WERI-Rb-1 (cell line): Measurements from ENCODE around the gene PEMT.
A peak's percentile ranks its signal among the peaks of the same experiment; 100 is the strongest.

Source experiments
- DNase-seq: peaks from one replicate; pipeline ENCODE4 v3.0.0-alpha.2; 2020
- H3K27ac ChIP-seq: fragments of 250-450 bp; sonication (Bioruptor Pico); 2 replicates; pipeline ENCODE4 v1.5.1; 2020; ENCODE audit warnings: mild to moderate bottlenecking, moderate library complexity
- H3K27me3 ChIP-seq: fragments of 250-450 bp; sonication (Bioruptor Pico); 2 replicates; pipeline ENCODE4 v1.5.1; 2021; ENCODE audit warnings: mild to moderate bottlenecking, low read depth, moderate library complexity; ENCODE audit not compliant: insufficient read depth, severe bottlenecking
- H3K36me3 ChIP-seq: fragments of 250-450 bp; sonication (Bioruptor Pico); 2 replicates; pipeline ENCODE4 v1.5.1; 2020; ENCODE audit warnings: mild to moderate bottlenecking, moderate library complexity
- H3K4me3 ChIP-seq: 2 replicates; pipeline ENCODE4 v1.5.1; 2011; ENCODE audit warnings: low read depth, mild to moderate bottlenecking, control low read depth, low read length
- H3K9me3 ChIP-seq: fragments of 250-450 bp; sonication (Bioruptor Pico); 2 replicates; pipeline ENCODE4 v1.5.1; 2021; ENCODE audit warnings: mild to moderate bottlenecking, moderate library complexity; ENCODE audit not compliant: severe bottlenecking
- TF ChIP-seq, protein P1 (sequence below): IDR thresholded peaks from 2 replicates; pipeline ENCODE4 v1.5.1; 2011; ENCODE audit warnings: low read depth, mild to moderate bottlenecking, control low read depth, inconsistent platforms, low read length

PEMT gene

DNA sequence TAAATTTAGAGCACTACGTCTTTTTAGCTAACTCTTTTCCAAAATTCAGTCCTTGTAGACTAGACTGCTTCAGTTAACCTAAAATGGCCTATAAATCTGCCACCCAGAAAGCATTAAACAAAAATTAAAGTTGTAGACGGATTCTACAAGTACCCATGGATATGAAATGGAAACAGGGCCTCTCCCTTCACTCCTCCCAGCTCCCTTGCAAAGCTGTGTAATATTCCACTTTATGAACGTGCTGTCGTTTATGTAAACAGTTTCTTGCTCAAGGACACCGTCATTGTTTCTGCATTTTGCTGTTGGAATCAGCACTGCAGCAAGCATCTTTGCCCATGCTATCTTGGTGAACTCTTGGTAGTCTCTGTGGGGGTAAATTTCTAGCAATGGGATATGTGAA, 109.6 kb downstream of the PEMT start:
- Histone ChIP-seq H3K36me3 (peaks cover 58% of the 10 kb centered on the region), H3K27me3 (no peaks in the 10 kb centered on the region), H3K27ac (no peak overlapping the region), H3K4me3 (no peak overlapping the region), H3K9me3 (no peaks in the 10 kb centered on the region)
- no peak for DNase-seq
- TF ChIP-seq, protein P1, sequence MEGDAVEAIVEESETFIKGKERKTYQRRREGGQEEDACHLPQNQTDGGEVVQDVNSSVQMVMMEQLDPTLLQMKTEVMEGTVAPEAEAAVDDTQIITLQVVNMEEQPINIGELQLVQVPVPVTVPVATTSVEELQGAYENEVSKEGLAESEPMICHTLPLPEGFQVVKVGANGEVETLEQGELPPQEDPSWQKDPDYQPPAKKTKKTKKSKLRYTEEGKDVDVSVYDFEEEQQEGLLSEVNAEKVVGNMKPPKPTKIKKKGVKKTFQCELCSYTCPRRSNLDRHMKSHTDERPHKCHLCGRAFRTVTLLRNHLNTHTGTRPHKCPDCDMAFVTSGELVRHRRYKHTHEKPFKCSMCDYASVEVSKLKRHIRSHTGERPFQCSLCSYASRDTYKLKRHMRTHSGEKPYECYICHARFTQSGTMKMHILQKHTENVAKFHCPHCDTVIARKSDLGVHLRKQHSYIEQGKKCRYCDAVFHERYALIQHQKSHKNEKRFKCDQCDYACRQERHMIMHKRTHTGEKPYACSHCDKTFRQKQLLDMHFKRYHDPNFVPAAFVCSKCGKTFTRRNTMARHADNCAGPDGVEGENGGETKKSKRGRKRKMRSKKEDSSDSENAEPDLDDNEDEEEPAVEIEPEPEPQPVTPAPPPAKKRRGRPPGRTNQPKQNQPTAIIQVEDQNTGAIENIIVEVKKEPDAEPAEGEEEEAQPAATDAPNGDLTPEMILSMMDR: no peak

DNA sequence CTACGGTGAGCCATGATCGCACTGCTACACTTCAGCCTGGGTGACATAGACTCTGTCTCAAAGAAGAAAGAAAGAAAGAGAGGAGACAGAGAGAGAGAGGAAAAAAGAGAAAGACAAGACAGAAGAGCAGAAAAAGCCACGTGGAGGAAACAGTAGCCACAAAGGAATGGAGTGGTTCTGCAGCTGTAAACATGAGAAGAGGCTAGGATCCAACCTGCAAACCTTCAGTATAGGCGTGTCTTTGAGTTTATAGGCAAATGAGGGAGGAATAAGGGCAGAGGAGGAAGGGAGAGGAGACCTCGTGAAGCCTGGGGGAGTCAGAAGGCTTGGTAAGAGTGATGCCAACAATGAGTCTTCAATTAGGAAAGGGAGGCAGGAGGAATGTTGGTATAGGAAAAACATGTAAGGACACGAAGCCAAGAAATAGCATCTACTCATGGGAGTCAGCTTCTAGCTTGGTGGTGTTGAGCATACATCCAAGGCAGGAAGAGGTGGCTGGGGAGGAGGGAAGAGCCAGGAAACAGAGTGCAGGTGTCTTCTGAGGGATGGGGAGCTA, 110.8 kb downstream of the PEMT start:
- TF ChIP-seq, protein P1: no peak
- Histone ChIP-seq H3K27me3 (no peaks in the 10 kb centered on the region), H3K4me3 (no peak overlapping the region), H3K36me3 (peaks cover 55% of the 10 kb centered on the region), H3K9me3 (no peaks in the 10 kb centered on the region), H3K27ac (no peak overlapping the region)
- DNase-seq: no peak

DNA sequence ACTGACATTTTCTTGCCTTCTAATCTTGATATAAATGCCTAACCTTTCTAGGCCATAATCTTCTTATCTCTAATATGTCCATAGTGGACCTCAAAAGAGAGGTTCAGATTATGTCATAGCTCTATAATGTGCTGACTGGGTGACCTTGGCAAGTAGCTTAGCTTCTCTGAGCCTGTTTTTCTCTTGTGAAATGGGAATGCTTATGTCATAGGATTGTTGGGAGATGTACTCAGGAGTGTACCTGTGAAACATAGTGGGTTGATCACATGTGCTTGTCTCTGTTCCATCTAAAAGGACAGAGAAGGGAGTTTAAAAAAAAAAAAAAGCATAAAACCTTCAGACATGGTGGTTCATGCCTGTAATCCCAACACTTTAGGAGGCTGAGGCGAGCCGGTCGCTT, 112.3 kb downstream of the PEMT start:
- no peaks in the 10 kb centered on the region for H3K27me3 ChIP-seq
- H3K4me3 ChIP-seq: no peak overlapping the region
- H3K27ac ChIP-seq: peak overlapping the region; percentile 47
- peaks cover 42% of the 10 kb centered on the region for H3K36me3 ChIP-seq
- DNase-seq: no peak
- H3K9me3 ChIP-seq: no peaks in the 10 kb centered on the region
- TF ChIP-seq, protein P1: no peak

DNA sequence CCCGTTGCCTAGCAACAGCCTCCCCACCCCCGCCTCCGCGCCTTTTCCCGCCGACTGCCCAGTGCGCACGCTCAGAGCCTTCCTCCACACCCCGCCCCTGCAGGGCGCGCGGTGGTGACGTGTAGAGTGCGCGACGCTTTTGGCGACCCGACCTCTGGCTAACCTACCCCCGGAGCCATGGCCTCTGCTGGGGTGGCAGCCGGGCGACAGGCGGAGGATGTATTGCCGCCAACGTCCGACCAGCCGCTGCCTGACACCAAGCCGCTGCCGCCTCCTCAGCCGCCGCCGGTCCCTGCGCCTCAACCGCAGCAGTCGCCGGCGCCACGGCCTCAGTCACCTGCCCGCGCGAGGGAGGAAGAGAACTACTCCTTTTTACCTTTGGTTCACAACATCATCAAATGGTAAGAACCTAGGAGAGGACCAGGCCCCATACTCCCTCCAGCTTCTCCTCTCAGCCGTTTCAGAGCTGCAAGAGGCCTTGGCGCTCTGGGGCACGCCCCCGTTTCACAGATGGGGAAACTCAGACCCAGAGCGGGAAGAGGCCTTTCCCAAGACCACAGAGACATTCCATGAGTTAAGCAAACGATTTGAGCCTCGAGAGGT, 114.5 kb downstream of the PEMT start, which contains the start of gene MED9:
TSS of gene MED9 (plus strand) at position 136 of the 603 bp plus-strand sequence. CDS start at position 178, 42 bp downstream.
- peaks cover 31% of the 10 kb centered on the region for H3K36me3 ChIP-seq
- H3K9me3 ChIP-seq: no peaks in the 10 kb centered on the region
- H3K27ac ChIP-seq: peak within 1 kb of the TSS; percentile 89
- TF ChIP-seq, protein P1: no peak
- no peaks in the 10 kb centered on the region for H3K27me3 ChIP-seq
- H3K4me3 ChIP-seq: peak within 1 kb of the TSS; percentile 77
- peak; percentile 93 for DNase-seq

DNA sequence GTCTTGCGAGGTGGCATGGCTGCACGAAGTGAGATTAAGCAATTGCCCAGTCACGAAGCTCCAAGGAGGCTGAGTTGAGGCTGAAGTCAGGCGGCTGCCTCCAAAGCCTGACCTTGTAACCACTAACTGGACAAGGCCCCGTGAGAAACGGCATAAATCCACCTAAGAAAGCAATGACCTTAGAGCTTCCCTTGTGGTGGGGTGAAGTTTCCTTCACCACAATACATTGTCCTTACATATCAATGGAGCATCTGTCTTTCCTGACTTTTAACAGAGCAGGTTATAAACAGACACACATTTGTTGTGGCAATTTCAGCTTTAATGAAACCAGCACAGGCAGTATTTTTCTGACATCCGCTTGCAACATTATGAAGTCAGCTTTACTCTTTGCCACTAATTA, 117.2 kb downstream of the PEMT start:
- Histone ChIP-seq H3K36me3 (peaks cover 11% of the 10 kb centered on the region), H3K27ac (no peak overlapping the region), H3K27me3 (no peaks in the 10 kb centered on the region), H3K9me3 (peaks cover 4% of the 10 kb centered on the region), H3K4me3 (no peak overlapping the region)
- TF ChIP-seq, protein P1: no peak
- no peak for DNase-seq

DNA sequence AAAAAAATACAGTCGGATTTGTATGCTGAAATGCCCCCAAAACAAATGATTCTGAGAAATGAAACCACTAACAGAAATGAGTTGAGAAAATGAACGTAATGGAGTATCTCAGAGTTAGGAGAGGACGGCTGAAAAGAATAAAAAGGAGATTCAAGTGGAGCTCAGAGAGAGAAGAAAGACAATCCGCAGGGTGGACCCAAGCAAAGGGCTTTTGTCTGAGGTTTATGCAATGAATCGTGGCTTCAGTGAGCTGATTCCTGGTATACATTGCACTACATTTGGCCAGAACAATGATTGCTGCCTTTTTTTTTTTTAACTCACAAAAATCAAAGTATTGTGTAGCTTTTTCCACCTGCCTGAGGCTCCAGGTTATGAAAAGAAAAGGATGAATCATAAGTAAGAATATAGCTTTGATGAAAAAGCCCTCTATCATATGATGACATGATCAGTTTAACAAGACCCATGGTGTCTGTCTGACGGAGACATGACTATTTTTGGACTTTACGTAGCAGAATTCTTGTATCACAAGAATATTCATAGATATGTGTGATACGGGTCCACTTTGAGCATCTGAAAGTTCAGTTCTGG, 119.1 kb downstream of the PEMT start:
- Histone ChIP-seq H3K27me3 (no peaks in the 10 kb centered on the region), H3K4me3 (no peak overlapping the region), H3K36me3 (no peaks in the 10 kb centered on the region), H3K9me3 (peaks cover 4% of the 10 kb centered on the region), H3K27ac (no peak overlapping the region)
- TF ChIP-seq, protein P1: no peak
- DNase-seq: no peak
